GM19043 (cell line): ENCODE results near the gene PRXL2A.
A peak's percentile ranks its signal among the peaks of the same experiment; 100 is the strongest.
"Not testable (repeated sequence)": the region's sequence is repeated elsewhere in the genome, so short reads cannot be mapped to it uniquely, and the experiment has no call there.

Source experiments
- ATAC-seq: cut with Tn5 transposase; IDR thresholded peaks from one replicate; pipeline ENCODE4 v1.9.1; 2021; ENCODE audit warnings: low read depth; ENCODE audit not compliant: unreplicated experiment

Gene PRXL2A

GRCh38 chr10:80410578-80411145, 2.3 kb downstream of the PRXL2A start:
- no peak for ATAC-seq

- no peak for ATAC-seq
Observed at GRCh38 chr10:80411267-80411668, 2.9 kb downstream of the PRXL2A start.

GRCh38 chr10:80411681-80412220, 3.4 kb downstream of the PRXL2A start:
- no peak for ATAC-seq

GRCh38 chr10:80412486-80412885, 4.1 kb downstream of the PRXL2A start:
- ATAC-seq: no peak

- no peak for ATAC-seq
Observed at GRCh38 chr10:80413271-80413996, 5.1 kb downstream of the PRXL2A start.

GRCh38 chr10:80414142-80414895, 6.0 kb downstream of the PRXL2A start:
- ATAC-seq: no peak

GRCh38 chr10:80415734-80416478, 7.6 kb downstream of the PRXL2A start:
- ATAC-seq: no peak

GRCh38 chr10:80416479-80417098, 8.2 kb downstream of the PRXL2A start:
- ATAC-seq: no peak

- ATAC-seq: not testable (repeated sequence)
Observed at GRCh38 chr10:80417256-80417655, 8.9 kb downstream of the PRXL2A start.

- ATAC-seq: no peak
Observed at GRCh38 chr10:80421050-80421706, 12.8 kb downstream of the PRXL2A start.

GRCh38 chr10:80421707-80422536, 13.6 kb downstream of the PRXL2A start:
- peak; percentile 94 for ATAC-seq

GRCh38 chr10:80425901-80426300, 17.6 kb downstream of the PRXL2A start:
- ATAC-seq: no peak

- ATAC-seq: no peak
Observed at GRCh38 chr10:80427541-80427940, 19.2 kb downstream of the PRXL2A start.

GRCh38 chr10:80429521-80429973, 21.2 kb downstream of the PRXL2A start:
- no peak for ATAC-seq

GRCh38 chr10:80433134-80433533, 24.8 kb downstream of the PRXL2A start:
- no peak for ATAC-seq

- no peak for ATAC-seq
Observed at GRCh38 chr10:80436446-80437098, 28.2 kb downstream of the PRXL2A start.

GRCh38 chr10:80437227-80437626, 28.9 kb downstream of the PRXL2A start:
- ATAC-seq: no peak

- no peak for ATAC-seq
Observed at GRCh38 chr10:80441831-80442230, 33.5 kb downstream of the PRXL2A start.
